Fibroblast of lung (primary cell): ENCODE results near the gene SKIL.

Experiments
- EZH2 ChIP-seq: IDR thresholded peaks from 2 replicates; pipeline ENCODE4 v1.5.1; 2012; ENCODE audit warnings: low read length, control low read depth, mild to moderate bottlenecking; ENCODE audit errors: missing control alignments
- TF ChIP-seq, protein P1 (sequence below), 2 donors: IDR thresholded peaks in 1 of 2; conservative IDR thresholded peaks in 1 of 2; 1 replicate in 1 of 2; 2 replicates in 1 of 2; pipeline ENCODE4 v1.5.1; 2011 to 2012; ENCODE audit warnings: low read length in 2 of 2, control low read depth in 1 of 2, inconsistent platforms in 1 of 2, low read depth in 1 of 2, mild to moderate bottlenecking in 1 of 2

DNA sequence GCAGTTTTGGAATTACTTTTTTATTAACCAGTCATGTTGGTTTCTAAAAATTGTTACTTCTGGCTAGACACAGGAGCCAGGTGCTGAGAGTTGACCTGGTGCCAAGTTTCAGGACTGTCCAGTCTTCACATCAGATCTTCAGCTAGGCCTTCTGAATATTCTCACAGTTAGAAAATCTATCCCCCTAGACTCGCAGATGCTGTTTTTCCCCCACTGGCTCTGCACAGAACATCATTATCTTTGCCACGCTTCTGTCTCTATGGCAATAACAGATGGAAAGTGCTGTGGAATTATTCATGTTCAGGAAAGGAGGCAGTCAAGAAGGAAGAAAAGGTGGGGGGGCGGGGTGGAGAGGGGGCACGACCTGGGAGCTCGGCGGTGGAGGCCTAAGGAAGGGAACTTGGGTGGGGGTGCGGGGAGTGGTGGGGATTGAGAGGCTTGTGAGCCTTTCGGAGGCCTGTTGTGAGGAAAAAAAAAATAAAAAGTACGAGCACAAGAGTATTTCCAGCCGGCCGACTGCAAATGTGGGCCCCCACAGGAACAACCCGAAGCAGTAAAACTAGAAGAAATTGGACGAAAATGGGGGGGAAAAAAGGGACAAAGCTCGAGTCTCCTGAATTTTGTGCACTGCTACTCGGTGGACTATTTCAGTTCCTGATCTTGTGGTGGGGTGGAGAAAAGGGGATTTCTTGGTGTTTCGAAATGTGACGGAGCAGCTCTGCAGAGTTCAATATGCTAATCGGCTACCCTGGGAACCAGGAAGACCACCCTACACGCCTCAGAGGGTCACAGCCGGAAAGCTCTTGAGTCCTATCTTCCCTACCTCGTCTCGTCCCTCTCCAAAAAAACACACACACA is 1.5 kb upstream of the SKIL start:
- TF ChIP-seq, protein P1, sequence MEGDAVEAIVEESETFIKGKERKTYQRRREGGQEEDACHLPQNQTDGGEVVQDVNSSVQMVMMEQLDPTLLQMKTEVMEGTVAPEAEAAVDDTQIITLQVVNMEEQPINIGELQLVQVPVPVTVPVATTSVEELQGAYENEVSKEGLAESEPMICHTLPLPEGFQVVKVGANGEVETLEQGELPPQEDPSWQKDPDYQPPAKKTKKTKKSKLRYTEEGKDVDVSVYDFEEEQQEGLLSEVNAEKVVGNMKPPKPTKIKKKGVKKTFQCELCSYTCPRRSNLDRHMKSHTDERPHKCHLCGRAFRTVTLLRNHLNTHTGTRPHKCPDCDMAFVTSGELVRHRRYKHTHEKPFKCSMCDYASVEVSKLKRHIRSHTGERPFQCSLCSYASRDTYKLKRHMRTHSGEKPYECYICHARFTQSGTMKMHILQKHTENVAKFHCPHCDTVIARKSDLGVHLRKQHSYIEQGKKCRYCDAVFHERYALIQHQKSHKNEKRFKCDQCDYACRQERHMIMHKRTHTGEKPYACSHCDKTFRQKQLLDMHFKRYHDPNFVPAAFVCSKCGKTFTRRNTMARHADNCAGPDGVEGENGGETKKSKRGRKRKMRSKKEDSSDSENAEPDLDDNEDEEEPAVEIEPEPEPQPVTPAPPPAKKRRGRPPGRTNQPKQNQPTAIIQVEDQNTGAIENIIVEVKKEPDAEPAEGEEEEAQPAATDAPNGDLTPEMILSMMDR (conservative IDR thresholded peaks at IDR 0.05 in 1 of 2, IDR thresholded peaks at IDR 0.05 in 1 of 2; ENCODE audit: low read depth in 1 of 2, low read length in 2 of 2): no peak
- no peak for TF ChIP-seq EZH2
